ENCODE measurements around the gene NQO2. TPM values are rescaled to one million over a fixed set of nuclear protein-coding genes. Genes with fewer than 3 reads are reported as not detected.

Gene NQO2
- total and polyA plus RNA-seq, 2 donors (not counting 1 experiment from before 2014, with no cell fraction given), result 6.2 to 21.5 TPM

- ChIA-PET POLR2A (interaction anchor here (0.9 to 1.6 kb wide), 5 partner anchors 44 to 223 kb away, joined by 3 to 13 read pairs (median 4); partner anchors contain the start of gene NQO2), CTCF (interaction anchor here (0.6 to 3.7 kb wide), 13 partner anchors 9 to 690 kb away, joined by 3 to 15 read pairs (median 4); partner anchors contain the start of gene NQO2)
- TF ChIP-seq, protein P1, sequence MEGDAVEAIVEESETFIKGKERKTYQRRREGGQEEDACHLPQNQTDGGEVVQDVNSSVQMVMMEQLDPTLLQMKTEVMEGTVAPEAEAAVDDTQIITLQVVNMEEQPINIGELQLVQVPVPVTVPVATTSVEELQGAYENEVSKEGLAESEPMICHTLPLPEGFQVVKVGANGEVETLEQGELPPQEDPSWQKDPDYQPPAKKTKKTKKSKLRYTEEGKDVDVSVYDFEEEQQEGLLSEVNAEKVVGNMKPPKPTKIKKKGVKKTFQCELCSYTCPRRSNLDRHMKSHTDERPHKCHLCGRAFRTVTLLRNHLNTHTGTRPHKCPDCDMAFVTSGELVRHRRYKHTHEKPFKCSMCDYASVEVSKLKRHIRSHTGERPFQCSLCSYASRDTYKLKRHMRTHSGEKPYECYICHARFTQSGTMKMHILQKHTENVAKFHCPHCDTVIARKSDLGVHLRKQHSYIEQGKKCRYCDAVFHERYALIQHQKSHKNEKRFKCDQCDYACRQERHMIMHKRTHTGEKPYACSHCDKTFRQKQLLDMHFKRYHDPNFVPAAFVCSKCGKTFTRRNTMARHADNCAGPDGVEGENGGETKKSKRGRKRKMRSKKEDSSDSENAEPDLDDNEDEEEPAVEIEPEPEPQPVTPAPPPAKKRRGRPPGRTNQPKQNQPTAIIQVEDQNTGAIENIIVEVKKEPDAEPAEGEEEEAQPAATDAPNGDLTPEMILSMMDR (IDR thresholded peaks at IDR 0.05), result no peak
- TF ChIP-seq EZH2 (IDR thresholded peaks at IDR 0.05; ENCODE audit: borderline replicate concordance, insufficient read depth, low read depth, low read length, poor library complexity, severe bottlenecking), result no peak
- Mint-ChIP-seq H3K27me3 (no peaks in the 10 kb centered on the region), H3K4me3 (peak within 1 kb of the TSS; percentile 98), H3K4me1 (peaks cover 43% of the 10 kb centered on the region), H3K27ac (peak within 1 kb of the TSS; percentile 99), H3K9me3 (ENCODE audit: insufficient read depth) (no peaks in the 10 kb centered on the region)
- intact Hi-C loops (cut with micrococcal nuclease), result loop anchor here (1.0 to 5.0 kb wide), 9 partner anchors 15 to 1069 kb away; partner anchors contain the start of genes BPHL, ECI2, NQO2 and PSMG4
- ATAC-seq (ENCODE audit: low read depth) (peak; percentile 73), DNase-seq (peak; percentile 95)
- H3K4me2 ChIP-seq (replicated peaks; ENCODE audit: low read depth, low read length, poor library complexity, severe bottlenecking), result peak within 1 kb of the TSS; percentile 94
- no peaks in the 10 kb centered on the region for H3K9me3 ChIP-seq (ENCODE audit: control extremely low read depth in 1 of 3, control insufficient read depth in 2 of 3, insufficient read depth in 1 of 3, low read length in 2 of 3)
- H3K9ac ChIP-seq (ENCODE audit: low read length), result peak within 1 kb of the TSS; percentile 92
- WGBS (ENCODE audit: insufficient coverage), result under 1% methylated on average over 101 of the region's 112 CpGs
- H3K27me3 ChIP-seq (replicated peaks in 1 of 4; ENCODE audit: control extremely low read depth in 1 of 4, control insufficient read depth in 3 of 4, insufficient read depth in 4 of 4, low read length in 3 of 4), result no peaks in the 10 kb centered on the region
- H3K4me1 ChIP-seq (ENCODE audit: control insufficient read depth in 2 of 2, insufficient read depth in 2 of 2, low read length in 2 of 2), result peaks cover 17 to 23% of the 10 kb centered on the region in 2 donors
- peaks cover 14% of the 10 kb centered on the region for H4K20me1 ChIP-seq (ENCODE audit: control insufficient read depth, insufficient read depth, low read length, poor library complexity, severe bottlenecking)
- peak within 1 kb of the TSS; percentile 77 for H2AFZ ChIP-seq (ENCODE audit: insufficient read depth, low read depth, low read length, poor library complexity, severe bottlenecking)
- peak within 1 kb of the TSS; percentile 92 to 99 for H3K27ac ChIP-seq (ENCODE audit: low read length in 2 of 2)
- H3K79me2 ChIP-seq (ENCODE audit: control insufficient read depth, insufficient read depth, low read length), result peaks cover 54% of the 10 kb centered on the region
- H3K4me3 ChIP-seq (ENCODE audit: control extremely low read depth in 1 of 5, extremely low read depth in 1 of 5, insufficient read depth in 1 of 5, low read depth in 2 of 5, low read length in 4 of 5), result peak within 1 kb of the TSS; percentile 55 to 87 (median 85)
- no peaks in the 10 kb centered on the region for H3K36me3 ChIP-seq (replicated peaks in 1 of 2; ENCODE audit: control extremely low read depth in 1 of 2, control insufficient read depth in 1 of 2, extremely low read depth in 1 of 2, insufficient read depth in 2 of 2, low read length in 1 of 2)
Measured at GRCh38 chr6:3068329-3069214, 68.9 kb downstream of the NQO2 start, which contains the start of gene RIPK1. Gene RIPK1, plus strand, starts transcription at chr6:3068494. Its CDS starts 8,330 bp downstream, at chr6:3076824.

Small RNAs within 50 kb of the gene (small RNA-seq; reads per million reads assigned to genes)
- not detected for gene AL133351.4 (ENCODE audit: insufficient read length, low read depth, low replicate concordance)

Other genes starting within 250 kb of the NQO2 start
- 1.1 and 1.2 TPM in 2 replicates for gene MYLK4, start 249.0 kb upstream of the NQO2 start, total RNA-seq
- 0.51 and 0.85 TPM in 2 replicates for gene MYLK4, start 249.0 kb upstream of the NQO2 start, polyA plus RNA-seq
- 32.1 and 35.2 TPM in 2 replicates for gene WRNIP1, start 234.5 kb upstream of the NQO2 start, total RNA-seq
- 32.6 and 33.0 TPM in 2 replicates for gene WRNIP1, start 234.5 kb upstream of the NQO2 start, polyA plus RNA-seq
- 47.4 and 52.5 TPM in 2 replicates for gene SERPINB1, start 158.0 kb upstream of the NQO2 start, total RNA-seq
- 23.2 and 25.3 TPM in 2 replicates for gene SERPINB1, start 158.0 kb upstream of the NQO2 start, polyA plus RNA-seq
- gene SERPINB9, start 96.6 kb upstream of the NQO2 start, total RNA-seq, result 61.2 and 62.1 TPM in 2 replicates
- gene SERPINB9, start 96.6 kb upstream of the NQO2 start, polyA plus RNA-seq, result 23.0 and 54.5 TPM in 2 replicates
- gene SERPINB6, start 28.3 kb upstream of the NQO2 start, total RNA-seq, result 58.5 and 58.9 TPM in 2 replicates
- gene SERPINB6, start 28.3 kb upstream of the NQO2 start, polyA plus RNA-seq, result 35.2 and 46.4 TPM in 2 replicates
- 26.2 and 28.1 TPM in 2 replicates for gene RIPK1, start 68.6 kb downstream of the NQO2 start, total RNA-seq
- gene RIPK1, start 68.6 kb downstream of the NQO2 start, polyA plus RNA-seq, result 7.3 and 10.2 TPM in 2 replicates
- 14.3 and 16.3 TPM in 2 replicates for gene BPHL, start 118.8 kb downstream of the NQO2 start, total RNA-seq
- 10.3 and 16.5 TPM in 2 replicates for gene BPHL, start 118.8 kb downstream of the NQO2 start, polyA plus RNA-seq
- gene TUBB2A, start 157.7 kb downstream of the NQO2 start, total RNA-seq, result 4.0 and 4.2 TPM in 2 replicates
- 110 and 146 TPM in 2 replicates for gene TUBB2A, start 157.7 kb downstream of the NQO2 start, polyA plus RNA-seq
- gene TUBB2B, start 227.8 kb downstream of the NQO2 start, total RNA-seq, result not detected in 2 replicates
- 4.9 and 14.7 TPM in 2 replicates for gene TUBB2B, start 227.8 kb downstream of the NQO2 start, polyA plus RNA-seq